GM21717 (cell line): ENCODE measurements around the gene PCDHGA11.
"Not testable (repeated sequence)": the region's sequence is repeated elsewhere in the genome, so short reads cannot be mapped to it uniquely, and the experiment has no call there.

Experiments used
- ATAC-seq: cut with Tn5 transposase; IDR thresholded peaks from one replicate; pipeline ENCODE4 v1.9.1; 2021; ENCODE audit warnings: mild to moderate bottlenecking, moderate library complexity; ENCODE audit not compliant: unreplicated experiment

Gene PCDHGA11

DNA sequence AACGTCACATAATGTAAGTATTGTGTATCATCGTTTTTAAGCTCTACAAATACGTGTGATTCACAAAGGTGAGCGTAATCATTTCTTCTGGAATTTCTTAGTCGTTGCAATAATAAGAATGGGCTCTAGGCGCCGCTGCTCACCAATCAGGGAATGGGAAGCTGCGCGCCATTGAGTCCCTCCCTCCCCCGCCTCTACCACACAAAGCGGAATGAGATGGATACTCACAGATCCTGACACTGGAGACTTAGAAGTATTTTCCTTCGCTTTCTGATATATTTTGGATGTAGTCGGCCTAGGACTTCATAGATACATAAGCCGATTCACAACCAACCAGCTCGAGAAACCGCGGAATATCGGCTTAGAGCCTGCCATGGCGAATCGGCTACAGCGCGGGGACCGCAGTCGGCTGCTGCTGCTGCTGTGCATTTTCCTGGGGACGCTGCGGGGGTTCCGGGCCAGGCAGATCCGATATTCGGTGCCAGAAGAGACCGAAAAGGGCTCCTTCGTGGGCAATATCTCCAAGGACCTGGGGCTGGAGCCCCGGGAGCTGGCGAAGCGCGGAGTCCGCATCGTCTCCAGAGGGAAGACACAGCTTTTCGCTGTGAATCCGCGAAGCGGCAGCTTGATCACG is at the start of gene PCDHGA11:
TSS of gene PCDHGA11 (plus strand) at position 197 of the 634 bp plus-strand sequence. CDS start at position 374, 177 bp downstream.
- ATAC-seq: peak; percentile 76

DNA sequence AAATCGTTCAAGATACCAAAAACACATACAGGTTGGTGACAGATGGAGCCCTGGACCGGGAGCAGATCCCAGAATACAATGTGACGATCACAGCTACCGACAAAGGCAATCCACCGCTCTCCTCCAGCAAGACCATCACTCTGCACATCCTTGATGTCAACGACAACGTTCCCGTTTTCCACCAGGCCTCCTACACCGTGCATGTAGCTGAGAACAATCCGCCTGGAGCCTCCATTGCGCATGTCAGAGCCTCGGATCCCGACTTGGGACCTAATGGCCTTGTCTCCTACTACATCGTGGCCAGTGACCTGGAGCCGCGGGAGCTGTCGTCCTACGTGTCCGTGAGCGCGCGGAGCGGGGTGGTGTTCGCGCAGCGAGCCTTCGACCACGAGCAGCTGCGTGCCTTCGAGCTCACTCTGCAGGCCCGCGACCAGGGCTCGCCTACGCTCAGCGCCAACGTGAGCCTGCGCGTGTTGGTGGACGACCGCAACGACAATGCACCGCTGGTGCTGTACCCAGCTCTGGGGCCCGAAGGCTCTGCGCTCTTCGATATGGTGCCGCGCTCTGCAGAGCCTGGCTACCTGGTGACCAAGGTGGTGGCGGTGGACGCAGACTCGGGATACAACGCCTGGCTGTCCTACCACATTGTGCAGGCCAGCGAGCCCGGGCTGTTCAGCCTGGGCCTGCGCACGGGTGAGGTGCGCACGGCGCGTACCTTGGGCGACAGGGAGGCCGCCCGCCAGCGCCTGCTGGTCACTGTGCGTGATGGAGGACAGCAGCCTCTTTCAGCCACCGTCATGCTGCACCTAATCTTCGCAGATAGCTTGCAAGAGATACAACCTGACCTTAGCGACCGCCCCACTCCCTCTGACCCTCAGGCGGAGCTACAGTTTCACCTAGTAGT is 49.0 kb upstream of the PCDHGA11 start:
- no peak for ATAC-seq

DNA sequence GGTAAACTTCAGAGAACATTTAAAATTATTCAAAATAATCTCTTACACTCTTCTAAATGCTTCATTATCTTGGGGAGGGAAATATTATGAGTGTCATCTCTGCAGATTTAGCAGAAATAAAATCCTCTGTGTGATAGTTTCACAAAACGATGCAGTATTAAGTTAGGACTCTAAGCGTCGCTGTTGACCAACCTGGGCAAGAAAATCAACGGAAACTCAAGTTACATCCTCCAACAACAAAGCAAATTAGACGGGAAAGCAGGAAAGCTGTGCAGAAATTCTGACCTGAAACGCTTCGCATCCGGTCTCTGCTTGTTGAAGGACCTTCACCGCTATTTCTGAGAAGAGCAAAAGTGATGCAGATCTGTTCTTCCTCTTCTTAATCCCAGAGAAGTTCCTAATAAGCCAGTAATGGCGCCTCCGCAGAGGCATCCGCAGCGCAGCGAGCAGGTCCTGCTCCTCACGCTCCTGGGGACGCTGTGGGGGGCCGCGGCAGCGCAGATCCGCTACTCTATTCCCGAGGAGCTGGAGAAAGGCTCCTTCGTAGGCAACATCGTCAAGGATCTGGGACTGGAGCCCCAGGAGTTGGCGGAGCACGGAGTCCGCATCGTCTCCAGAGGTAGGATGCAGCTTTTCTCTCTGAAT is 47.1 kb upstream of the PCDHGA11 start, which contains the start of gene PCDHGA6:
TSS of gene PCDHGA6 (plus strand) at position 219 of the 645 bp plus-strand sequence. CDS start at position 412, 193 bp downstream.
- no peak for ATAC-seq

- no peak for ATAC-seq
Observed at GRCh38 chr5:141374627-141375026, 46.2 kb upstream of the PCDHGA11 start.

- not testable (repeated sequence) for ATAC-seq
Observed at GRCh38 chr5:141375444-141376155, 45.3 kb upstream of the PCDHGA11 start.

- ATAC-seq: no peak
Observed at GRCh38 chr5:141382469-141383294, 38.2 kb upstream of the PCDHGA11 start, which contains the start of gene PCDHGA7. Gene PCDHGA7, plus strand, starts transcription at chr5:141382742. Its CDS starts 158 bp downstream, at chr5:141382900.

DNA sequence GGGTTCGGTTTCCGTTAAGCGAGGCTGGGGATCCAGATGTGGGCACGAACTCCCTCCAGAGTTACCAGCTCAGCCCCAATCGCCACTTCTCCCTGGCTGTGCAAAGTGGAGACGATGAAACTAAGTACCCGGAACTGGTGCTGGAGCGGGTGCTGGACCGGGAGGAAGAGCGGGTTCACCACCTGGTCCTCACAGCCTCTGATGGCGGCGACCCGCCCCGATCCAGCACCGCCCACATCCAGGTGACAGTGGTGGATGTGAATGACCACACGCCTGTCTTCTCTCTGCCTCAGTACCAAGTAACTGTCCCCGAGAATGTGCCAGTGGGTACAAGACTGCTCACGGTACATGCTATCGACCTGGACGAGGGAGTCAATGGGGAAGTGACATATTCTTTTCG is 37.5 kb upstream of the PCDHGA11 start:
- no peak for ATAC-seq

GRCh38 chr5:141384471-141385267 is 36.2 kb upstream of the PCDHGA11 start:
- no peak for ATAC-seq

GRCh38 chr5:141387557-141388311 is 33.1 kb upstream of the PCDHGA11 start, which contains the start of gene PCDHGB4:
Gene PCDHGB4, plus strand, starts transcription at chr5:141387698. Its CDS starts 187 bp downstream, at chr5:141387885.
- ATAC-seq: peak; percentile 91

DNA sequence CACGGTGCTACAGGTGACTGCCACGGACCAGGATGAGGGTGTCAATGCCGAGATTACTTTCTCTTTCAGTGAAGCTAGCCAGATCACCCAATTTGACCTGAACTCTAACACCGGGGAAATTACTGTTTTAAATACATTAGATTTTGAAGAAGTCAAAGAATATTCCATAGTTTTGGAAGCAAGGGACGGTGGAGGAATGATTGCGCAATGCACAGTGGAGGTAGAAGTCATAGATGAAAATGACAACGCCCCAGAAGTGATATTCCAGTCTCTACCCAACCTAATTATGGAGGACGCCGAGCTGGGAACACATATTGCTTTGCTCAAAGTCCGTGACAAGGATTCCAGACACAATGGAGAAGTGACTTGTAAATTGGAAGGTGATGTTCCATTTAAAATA is 32.2 kb upstream of the PCDHGA11 start:
- no peak for ATAC-seq

DNA sequence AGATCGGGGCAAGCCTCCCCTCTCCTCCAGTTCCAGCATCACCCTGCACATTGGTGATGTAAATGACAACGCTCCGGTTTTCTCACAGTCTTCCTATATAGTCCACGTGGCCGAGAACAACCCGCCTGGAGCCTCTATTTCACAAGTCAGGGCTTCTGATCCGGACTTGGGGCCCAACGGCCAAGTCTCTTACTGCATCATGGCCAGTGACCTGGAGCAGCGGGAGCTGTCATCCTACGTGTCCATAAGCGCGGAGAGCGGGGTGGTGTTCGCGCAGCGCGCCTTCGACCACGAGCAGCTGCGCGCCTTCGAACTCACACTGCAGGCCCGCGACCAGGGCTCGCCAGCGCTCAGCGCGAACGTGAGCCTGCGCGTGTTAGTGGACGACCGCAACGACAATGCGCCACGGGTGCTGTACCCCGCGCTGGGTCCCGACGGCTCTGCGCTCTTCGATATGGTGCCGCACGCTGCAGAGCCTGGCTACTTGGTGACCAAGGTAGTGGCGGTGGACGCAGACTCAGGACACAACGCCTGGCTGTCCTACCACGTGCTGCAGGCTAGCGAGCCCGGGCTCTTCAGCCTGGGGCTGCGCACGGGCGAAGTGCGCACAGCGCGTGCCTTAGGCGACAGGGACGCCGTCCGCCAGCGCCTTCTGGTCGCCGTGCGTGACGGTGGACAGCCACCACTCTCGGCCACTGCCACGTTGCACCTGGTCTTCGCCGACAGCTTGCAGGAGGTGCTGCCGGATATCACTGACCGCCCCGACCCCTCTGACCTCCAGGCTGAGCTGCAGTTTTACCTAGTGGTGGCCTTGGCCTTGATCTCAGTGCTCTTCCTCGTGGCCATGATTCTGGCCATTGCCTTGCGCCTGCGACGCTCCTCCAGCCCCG is 31.5 kb upstream of the PCDHGA11 start:
- no peak for ATAC-seq

DNA sequence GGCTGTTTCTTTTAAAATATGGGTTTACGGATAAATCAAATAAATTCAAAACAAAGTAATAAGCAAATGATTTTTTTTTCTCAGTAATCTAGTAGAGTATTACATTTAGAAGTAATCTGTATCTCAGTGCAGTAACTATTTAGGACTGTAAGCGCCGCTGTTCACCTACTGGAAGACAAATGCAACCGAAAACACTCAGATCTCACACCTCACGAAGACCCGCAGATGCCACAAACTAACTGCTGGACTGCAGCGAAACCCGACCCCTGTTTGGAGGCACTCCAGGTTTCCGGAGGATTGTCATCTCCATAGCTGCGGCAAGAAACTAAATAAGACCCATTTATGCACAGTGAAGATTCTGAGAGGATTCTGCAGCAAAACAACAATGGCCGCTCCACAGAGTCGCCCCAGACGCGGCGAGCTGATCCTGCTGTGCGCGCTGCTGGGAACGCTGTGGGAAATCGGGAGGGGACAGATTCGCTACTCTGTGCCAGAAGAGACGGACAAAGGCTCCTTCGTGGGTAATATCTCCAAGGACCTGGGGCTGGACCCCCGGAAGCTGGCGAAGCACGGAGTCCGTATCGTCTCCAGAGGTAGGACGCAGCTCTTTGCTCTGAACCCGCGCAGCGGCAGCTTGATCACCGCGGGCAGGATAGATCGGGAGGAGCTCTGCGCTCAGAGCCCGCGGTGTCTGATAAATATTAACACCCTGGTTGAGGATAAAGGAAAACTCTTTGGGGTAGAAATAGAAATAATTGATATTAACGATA is 28.2 kb upstream of the PCDHGA11 start, which contains the start of gene PCDHGA8:
TSS of gene PCDHGA8 (plus strand) at position 205 of the 770 bp plus-strand sequence. CDS start at position 386, 181 bp downstream.
- no peak for ATAC-seq

- ATAC-seq: no peak
Observed at GRCh38 chr5:141393267-141393666, 27.6 kb upstream of the PCDHGA11 start.

DNA sequence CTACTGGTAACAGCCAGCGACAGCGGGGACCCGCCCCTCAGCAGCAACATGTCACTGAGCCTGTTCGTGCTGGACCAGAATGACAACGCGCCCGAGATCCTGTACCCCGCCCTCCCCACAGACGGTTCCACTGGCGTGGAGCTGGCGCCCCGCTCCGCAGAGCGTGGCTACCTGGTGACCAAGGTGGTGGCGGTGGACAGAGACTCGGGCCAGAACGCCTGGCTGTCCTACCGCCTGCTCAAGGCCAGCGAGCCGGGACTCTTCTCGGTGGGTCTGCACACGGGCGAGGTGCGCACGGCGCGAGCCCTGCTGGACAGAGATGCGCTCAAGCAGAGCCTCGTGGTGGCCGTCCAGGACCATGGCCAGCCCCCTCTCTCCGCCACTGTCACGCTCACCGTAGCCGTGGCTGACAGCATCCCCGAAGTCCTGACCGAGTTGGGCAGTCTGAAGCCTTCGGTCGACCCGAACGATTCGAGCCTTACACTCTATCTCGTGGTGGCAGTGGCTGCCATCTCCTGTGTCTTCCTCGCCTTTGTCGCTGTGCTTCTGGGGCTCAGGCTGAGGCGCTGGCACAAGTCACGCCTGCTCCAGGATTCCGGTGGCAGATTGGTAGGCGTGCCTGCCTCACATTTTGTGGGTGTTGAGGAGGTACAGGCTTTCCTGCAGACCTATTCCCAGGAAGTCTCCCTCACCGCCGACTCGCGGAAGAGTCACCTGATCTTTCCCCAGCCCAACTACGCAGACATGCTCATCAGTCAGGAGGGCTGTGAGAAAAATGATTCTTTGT is 26.3 kb upstream of the PCDHGA11 start:
- ATAC-seq: not testable (repeated sequence)

GRCh38 chr5:141397756-141398551 is 22.9 kb upstream of the PCDHGA11 start, which contains the start of gene PCDHGB5:
Gene PCDHGB5, plus strand, starts transcription at chr5:141397947. Its CDS starts 181 bp downstream, at chr5:141398128.
- peak; percentile 96 for ATAC-seq
